Measurements from ENCODE around the gene RFX7. TPM values are rescaled to one million over a fixed set of nuclear protein-coding genes. Genes with fewer than 3 reads are reported as not detected.
"Not testable (repeated sequence)": the region's sequence is repeated elsewhere in the genome, so short reads cannot be mapped to it uniquely, and the experiment has no call there.

The RFX7 gene
- total RNA-seq, 1 experiment from 2014 or later, result 43.4 TPM

- H2BK15ac ChIP-seq (ENCODE audit: low read depth, low read length), result no peak overlapping the region
- no peak overlapping the region for H2AFZ ChIP-seq (ENCODE audit: low read length)
- Mint-ChIP-seq H3K4me3 (no peak overlapping the region), H3K4me1 (peaks cover 0 to 4% of the 10 kb centered on the region in 2 experiments; a peak in 1 of 4 replicates), H3K9me3 (peaks cover 30 to 34% of the 10 kb centered on the region in 2 experiments), H3K27me3 (ENCODE audit: low read depth) (peaks cover 3% of the 10 kb centered on the region; the same call in 1 of the 2 replicates), H3K27ac (no peak overlapping the region), H3K36me3 (ENCODE audit: insufficient read depth in 1 of 3, low read depth in 3 of 3) (peaks cover 0 to 23% (median 8%) of the 10 kb centered on the region in 3 experiments; a peak in 5 of 7 replicates)
- H3K9ac ChIP-seq (ENCODE audit: extremely low read depth, insufficient read length, low read length), result no peak overlapping the region
- no peak overlapping the region for H2AK5ac ChIP-seq (ENCODE audit: insufficient read length, low read length)
- no peak overlapping the region for H2BK5ac ChIP-seq (ENCODE audit: insufficient read length, low read length)
- no peak overlapping the region for H4K5ac ChIP-seq (ENCODE audit: insufficient read length, low read depth, low read length)
- H3K18ac ChIP-seq (ENCODE audit: insufficient read length, low read depth, low read length), result no peak overlapping the region
- no peak overlapping the region for H4K91ac ChIP-seq (ENCODE audit: insufficient read length, low read depth, low read length)
- H4K8ac ChIP-seq (replicated peaks; ENCODE audit: insufficient read length, low read depth, low read length), result no peak overlapping the region
- H2BK120ac ChIP-seq (ENCODE audit: low read depth, low read length, poor library complexity, severe bottlenecking), result no peak overlapping the region
- H2BK20ac ChIP-seq (ENCODE audit: low read depth, low read length, poor library complexity, severe bottlenecking), result no peak overlapping the region
- H3K79me2 ChIP-seq (ENCODE audit: insufficient read depth, low read length), result no peaks in the 10 kb centered on the region
- no peak overlapping the region for H3K14ac ChIP-seq (ENCODE audit: insufficient read depth, low read length)
- no peak overlapping the region for H2BK12ac ChIP-seq (ENCODE audit: insufficient read length, low read depth, low read length)
- H3T11ph ChIP-seq (ENCODE audit: low read length), result no peak overlapping the region
- no peaks in the 10 kb centered on the region for H3K27me3 ChIP-seq (ENCODE audit: insufficient read depth, low read length)
- no peaks in the 10 kb centered on the region for H3K79me1 ChIP-seq (ENCODE audit: insufficient read depth, low read depth, low read length, poor library complexity, severe bottlenecking)
- H4K20me1 ChIP-seq (ENCODE audit: control insufficient read depth, insufficient read depth, insufficient read length), result no peaks in the 10 kb centered on the region
- no CpG with 5 or more reads among the region's 1 CpG for WGBS (ENCODE audit: extremely low coverage, insufficient read length, low lambda C conversion rate)
- H3K56ac ChIP-seq (ENCODE audit: insufficient read length, low read depth, low read length), result no peak overlapping the region
- no peaks in the 10 kb centered on the region for H3K4me1 ChIP-seq (ENCODE audit: insufficient read depth, low read length)
- no peaks in the 10 kb centered on the region for H3K9me3 ChIP-seq (ENCODE audit: control insufficient read depth, low read depth, low read length)
- H3K4me2 ChIP-seq (ENCODE audit: insufficient read depth, insufficient read length, low read length), result no peak overlapping the region
- no peak overlapping the region for H3K4ac ChIP-seq (ENCODE audit: low read depth, low read length)
- no peak overlapping the region for H3K23ac ChIP-seq (ENCODE audit: insufficient read length, low read depth, low read length)
- no peak for DNase-seq
- no peaks in the 10 kb centered on the region for H3K23me2 ChIP-seq (ENCODE audit: insufficient read length, low read depth, low read length, poor library complexity, severe bottlenecking)
- H3K27ac ChIP-seq (ENCODE audit: insufficient read length, low read depth, low read length), result no peak overlapping the region
- no peak for TF ChIP-seq CTCF (conservative IDR thresholded peaks at IDR 0.05)
Measured at GRCh38 chr15:56272454-56272853, 28.8 kb upstream of the RFX7 start.

GRCh38 chr15:56266465-56266864, 22.8 kb upstream of the RFX7 start:
- H4K5ac ChIP-seq (ENCODE audit: insufficient read length, low read depth, low read length); H2AK5ac ChIP-seq (ENCODE audit: insufficient read length, low read length); H4K20me1 ChIP-seq (ENCODE audit: control insufficient read depth, insufficient read depth, insufficient read length); H2AFZ ChIP-seq (ENCODE audit: low read length); H3K4me3 Mint-ChIP-seq; H3K56ac ChIP-seq (ENCODE audit: insufficient read length, low read depth, low read length); H3K23ac ChIP-seq (ENCODE audit: insufficient read length, low read depth, low read length); H3T11ph ChIP-seq (ENCODE audit: low read length); H3K4me1 Mint-ChIP-seq; H3K4me2 ChIP-seq (ENCODE audit: insufficient read depth, insufficient read length, low read length); H3K27ac ChIP-seq (ENCODE audit: insufficient read length, low read depth, low read length); H2BK20ac ChIP-seq (ENCODE audit: low read depth, low read length, poor library complexity, severe bottlenecking); H3K27me3 ChIP-seq (ENCODE audit: insufficient read depth, low read length); H4K91ac ChIP-seq (ENCODE audit: insufficient read length, low read depth, low read length); H3K14ac ChIP-seq (ENCODE audit: insufficient read depth, low read length); H3K27ac Mint-ChIP-seq; H2BK120ac ChIP-seq (ENCODE audit: low read depth, low read length, poor library complexity, severe bottlenecking); H3K23me2 ChIP-seq (ENCODE audit: insufficient read length, low read depth, low read length, poor library complexity, severe bottlenecking); H3K36me3 Mint-ChIP-seq (ENCODE audit: insufficient read depth in 1 of 3, low read depth in 3 of 3); H3K4ac ChIP-seq (ENCODE audit: low read depth, low read length); H3K79me1 ChIP-seq (ENCODE audit: insufficient read depth, low read depth, low read length, poor library complexity, severe bottlenecking); H3K4me1 ChIP-seq (ENCODE audit: insufficient read depth, low read length); H3K9me3 ChIP-seq (ENCODE audit: control insufficient read depth, low read depth, low read length); H3K9ac ChIP-seq (ENCODE audit: extremely low read depth, insufficient read length, low read length); H2BK12ac ChIP-seq (ENCODE audit: insufficient read length, low read depth, low read length); H4K8ac ChIP-seq (replicated peaks; ENCODE audit: insufficient read length, low read depth, low read length); DNase-seq; H2BK5ac ChIP-seq (ENCODE audit: insufficient read length, low read length); H2BK15ac ChIP-seq (ENCODE audit: low read depth, low read length); H3K27me3 Mint-ChIP-seq (ENCODE audit: low read depth); H3K79me2 ChIP-seq (ENCODE audit: insufficient read depth, low read length); H3K18ac ChIP-seq (ENCODE audit: insufficient read length, low read depth, low read length): not testable (repeated sequence)
- WGBS (ENCODE audit: extremely low coverage, insufficient read length, low lambda C conversion rate), result no CpG with 5 or more reads among the region's 5 CpGs
- H3K9me3 Mint-ChIP-seq, result peaks cover 11 to 12% of the 10 kb centered on the region in 2 experiments; a peak in 4 of 5 replicates

All from H9 (cell line).